A673 (cell line): ENCODE data around the gene FAM50A. TPM values are rescaled to one million over a fixed set of nuclear protein-coding genes. Genes with fewer than 3 reads are reported as not detected.

ENCODE experiments used
- BruUV-seq: library from RNA; stranded (reverse); fragments of 400-500 nt; replicated peaks from 2 replicates; lab custom pipeline; 2021; lab: Mats Ljungman, UMichigan
- CTCF ChIA-PET: fragments of 300-600 bp; sonication (Branson Sonifier 250); formaldehyde crosslinking; loops from one replicate; lab custom pipeline; 2022; ENCODE audit warnings: antibody characterized with exemption; lab: Charles Lee
- POLR2A ChIA-PET: fragments of 300-600 bp; sonication (Branson Sonifier 250); formaldehyde crosslinking; loops from one replicate; lab custom pipeline; 2022; ENCODE audit warnings: antibody characterized with exemption; ENCODE audit not compliant: low non-redundant PET; lab: Charles Lee
- DNase-seq: peaks from one replicate; pipeline ENCODE4 v3.0.0-alpha.2; 2015; ENCODE audit warnings: low spot score
- H3K27ac ChIP-seq: fragments of 200-600 bp; sonication (generic); 2 replicates; pipeline ENCODE4 v1.5.1; 2016; ENCODE audit warnings: mixed run types, low read depth, mild to moderate bottlenecking, mixed read lengths, antibody characterized with exemption, low read length; ENCODE audit not compliant: poor library complexity, severe bottlenecking
- H3K27me3 ChIP-seq: fragments of 200-600 bp; sonication (generic); replicated peaks from 2 replicates; pipeline ENCODE4 v1.6.1; 2017; ENCODE audit warnings: mixed run types, low read depth, mild to moderate bottlenecking, mixed read lengths, antibody characterized with exemption, low read length; ENCODE audit not compliant: insufficient read depth, poor library complexity
- H3K36me3 ChIP-seq: fragments of 200-600 bp; sonication (generic); 2 replicates; pipeline ENCODE4 v1.6.1; 2016; ENCODE audit warnings: mixed run types, mild to moderate bottlenecking, mixed read lengths, antibody characterized with exemption, low read length; ENCODE audit not compliant: insufficient read depth, poor library complexity, severe bottlenecking
- H3K4me1 ChIP-seq: fragments of 200-600 bp; sonication (generic); 2 replicates; pipeline ENCODE4 v1.6.1; 2017; ENCODE audit warnings: mixed run types, mild to moderate bottlenecking, mixed read lengths, antibody characterized with exemption, low read length; ENCODE audit not compliant: insufficient read depth, poor library complexity, severe bottlenecking
- H3K4me3 ChIP-seq: fragments of 200-600 bp; sonication (generic); 2 replicates; pipeline ENCODE4 v1.5.1; 2016; ENCODE audit warnings: low read depth, mixed run types, mild to moderate bottlenecking, mixed read lengths, low read length; ENCODE audit not compliant: poor library complexity, severe bottlenecking
- H3K9me3 ChIP-seq: fragments of 200-600 bp; sonication (generic); 2 replicates; pipeline ENCODE4 v1.6.1; 2016; ENCODE audit warnings: mixed run types, low read depth, mild to moderate bottlenecking, mixed read lengths, antibody characterized with exemption, low read length; ENCODE audit not compliant: poor library complexity, severe bottlenecking
- CTCF ChIP-seq: fragments of 300-800, 200-600 bp; sonication (generic); conservative IDR thresholded peaks from 2 replicates; pipeline ENCODE4 v1.5.1; 2017; ENCODE audit warnings: low read depth, mild to moderate bottlenecking, antibody characterized with exemption, low read length, moderate library complexity, mixed read lengths
- EZH2 ChIP-seq: fragments of 200-600 bp; sonication (generic); IDR thresholded peaks from 2 replicates; pipeline ENCODE4 v1.6.1; 2017; ENCODE audit warnings: borderline replicate concordance, low read depth, mild to moderate bottlenecking, mixed read lengths, antibody characterized with exemption, low read length; ENCODE audit not compliant: poor library complexity, severe bottlenecking
- intact Hi-C: fragments of 100-400 bp; cut with micrococcal nuclease; formaldehyde crosslinking; loops from one replicate; pipeline ENCODE4 v1.10.0; 2022; ENCODE audit not compliant: unreplicated experiment
- total RNA-seq: library from RNA; stranded (reverse); gene quantifications from 2 replicates; pipeline ENCODE4 v1.2.3, GENCODE V29; 2021

The FAM50A gene
- total RNA-seq, 1 experiment from 2014 or later, result 83.7 TPM

GRCh38 chrX:154452823-154453222 lies 8.9 kb downstream of the FAM50A start:
- no peak for TF ChIP-seq EZH2
- Histone ChIP-seq H3K4me1 (no peaks in the 10 kb centered on the region), H3K27ac (no peak overlapping the region), H3K9me3 (no peaks in the 10 kb centered on the region), H3K4me3 (no peak overlapping the region), H3K36me3 (peaks cover 4% of the 10 kb centered on the region), H3K27me3 (no peaks in the 10 kb centered on the region)
- ChIA-PET POLR2A (no interaction called here), CTCF (no interaction called here)
- intact Hi-C loops, result no loop called here
- BruUV-seq, result no TSS peak
- no peak for DNase-seq

GRCh38 chrX:154457491-154458115 lies 13.7 kb downstream of the FAM50A start:
- no TSS peak for BruUV-seq
- intact Hi-C loops, result no loop called here
- TF ChIP-seq CTCF (no peak), EZH2 (no peak)
- H3K27me3 ChIP-seq, result no peaks in the 10 kb centered on the region
- ChIA-PET CTCF (no interaction called here), POLR2A (interaction anchor here (0.5 kb wide), 1 partner anchor 638 kb away, joined by 4 read pairs; no protein-coding TSS in a partner anchor)
- peak; percentile 31 for DNase-seq
- peak overlapping the region; percentile 65 for H3K4me3 ChIP-seq
- no peaks in the 10 kb centered on the region for H3K36me3 ChIP-seq
- no peaks in the 10 kb centered on the region for H3K9me3 ChIP-seq
- H3K27ac ChIP-seq, result peak overlapping the region; percentile 52
- H3K4me1 ChIP-seq, result no peaks in the 10 kb centered on the region

DNA sequence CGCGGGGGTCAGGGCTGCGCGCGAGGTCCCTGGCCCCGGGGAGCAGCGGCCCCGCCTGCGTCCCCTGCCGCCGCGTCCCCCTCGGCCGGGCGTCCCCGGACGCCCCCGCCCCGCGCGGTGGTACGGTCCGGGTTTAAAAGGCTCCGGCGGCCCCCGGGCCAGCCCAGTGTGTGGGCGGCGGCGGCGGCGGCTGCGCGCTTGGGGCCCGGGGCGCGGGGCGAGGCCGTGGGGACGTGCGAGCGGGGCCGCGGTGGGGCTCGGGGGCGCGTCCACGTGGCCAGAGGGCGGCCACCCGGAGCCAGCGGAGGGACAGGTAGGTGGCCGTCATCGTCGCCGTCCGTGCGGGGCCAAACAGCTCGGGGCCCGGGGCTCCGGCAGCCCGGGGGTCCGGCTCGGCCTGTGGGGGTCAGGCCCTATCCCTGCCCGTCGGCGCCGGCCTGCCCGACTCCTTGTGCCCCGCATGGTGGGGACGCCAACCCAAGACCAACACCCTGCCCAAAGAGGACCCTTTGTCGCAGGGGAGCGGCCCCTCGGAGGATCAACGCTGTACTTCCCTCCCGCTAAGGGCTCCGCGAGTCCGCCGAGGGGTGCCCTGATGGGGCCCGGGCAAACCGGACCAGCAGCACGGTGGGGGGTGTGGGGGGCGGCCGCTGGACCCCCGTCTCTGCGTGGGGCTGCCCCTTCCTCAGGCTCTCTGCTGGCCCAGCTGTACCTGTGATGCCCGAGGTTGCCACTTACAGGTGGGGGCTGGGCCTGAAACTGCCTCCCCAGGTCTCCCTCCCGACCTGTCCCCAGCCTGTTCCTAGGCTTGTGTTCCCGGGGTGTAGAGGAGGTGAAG lies 14.4 kb downstream of the FAM50A start, which contains the start of gene PLXNA3:
Gene PLXNA3, plus strand, starts transcription at position 166 of the 838 bp plus-strand sequence. CDS start 1,903 bp downstream, outside the sequence.
- BruUV-seq, result no TSS peak
- peak; percentile 39 for DNase-seq
- H3K9me3 ChIP-seq, result no peaks in the 10 kb centered on the region
- H3K36me3 ChIP-seq, result no peaks in the 10 kb centered on the region
- ChIA-PET POLR2A (no interaction called here), CTCF (no interaction called here)
- peak within 1 kb of the TSS; percentile 52 for H3K27ac ChIP-seq
- no peaks in the 10 kb centered on the region for H3K4me1 ChIP-seq
- no peaks in the 10 kb centered on the region for H3K27me3 ChIP-seq
- intact Hi-C loops, result no loop called here
- TF ChIP-seq CTCF, result no peak
- no peak for TF ChIP-seq EZH2
- H3K4me3 ChIP-seq, result peak within 1 kb of the TSS; percentile 65
